ENCODE data around the gene WDR37.
"Not testable (repeated sequence)": the region's sequence is repeated elsewhere in the genome, so short reads cannot be mapped to it uniquely, and the experiment has no call there.

The WDR37 gene

DNA sequence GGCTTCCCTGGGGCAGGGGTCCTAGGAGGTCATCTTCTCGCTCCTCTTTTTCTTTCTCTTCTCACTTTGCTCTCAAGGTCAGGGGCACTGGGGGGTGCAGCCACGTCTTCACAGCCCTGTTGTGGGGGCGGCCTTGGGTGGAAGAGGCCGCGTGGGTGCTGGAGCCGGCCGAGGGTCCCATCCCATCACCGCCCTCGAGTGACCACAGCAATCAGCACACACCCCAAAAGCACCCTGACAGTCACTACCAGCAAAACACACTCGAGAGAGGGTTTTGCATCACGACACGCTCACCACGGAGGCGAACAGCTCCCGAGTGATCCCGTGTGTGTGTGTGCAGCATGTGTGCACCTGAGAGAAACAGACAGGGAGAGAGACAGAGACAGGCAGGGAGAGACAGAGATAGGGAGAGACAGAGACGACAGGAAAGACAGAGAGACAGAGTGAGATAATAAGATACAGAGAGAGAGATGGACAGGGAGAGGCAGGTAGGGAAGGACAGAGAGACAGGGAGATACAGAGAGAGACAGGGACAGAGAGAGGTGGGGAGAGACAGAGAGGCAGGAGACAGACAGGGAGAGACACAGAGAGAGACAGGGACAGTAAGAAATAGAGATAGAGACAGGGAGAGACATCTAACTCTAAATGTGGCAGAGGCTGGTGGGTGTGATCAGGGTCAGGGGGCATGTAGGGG, 100.9 kb downstream of the WDR37 start:
- no peak overlapping the region for H3K4me3 ChIP-seq (replicated peaks in 1 of 2; ENCODE audit: low read depth in 2 of 2, low read length in 2 of 2)
- no peak for DNase-seq (ENCODE audit: low read depth in 2 of 2)
- TF ChIP-seq, protein P1, sequence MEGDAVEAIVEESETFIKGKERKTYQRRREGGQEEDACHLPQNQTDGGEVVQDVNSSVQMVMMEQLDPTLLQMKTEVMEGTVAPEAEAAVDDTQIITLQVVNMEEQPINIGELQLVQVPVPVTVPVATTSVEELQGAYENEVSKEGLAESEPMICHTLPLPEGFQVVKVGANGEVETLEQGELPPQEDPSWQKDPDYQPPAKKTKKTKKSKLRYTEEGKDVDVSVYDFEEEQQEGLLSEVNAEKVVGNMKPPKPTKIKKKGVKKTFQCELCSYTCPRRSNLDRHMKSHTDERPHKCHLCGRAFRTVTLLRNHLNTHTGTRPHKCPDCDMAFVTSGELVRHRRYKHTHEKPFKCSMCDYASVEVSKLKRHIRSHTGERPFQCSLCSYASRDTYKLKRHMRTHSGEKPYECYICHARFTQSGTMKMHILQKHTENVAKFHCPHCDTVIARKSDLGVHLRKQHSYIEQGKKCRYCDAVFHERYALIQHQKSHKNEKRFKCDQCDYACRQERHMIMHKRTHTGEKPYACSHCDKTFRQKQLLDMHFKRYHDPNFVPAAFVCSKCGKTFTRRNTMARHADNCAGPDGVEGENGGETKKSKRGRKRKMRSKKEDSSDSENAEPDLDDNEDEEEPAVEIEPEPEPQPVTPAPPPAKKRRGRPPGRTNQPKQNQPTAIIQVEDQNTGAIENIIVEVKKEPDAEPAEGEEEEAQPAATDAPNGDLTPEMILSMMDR (IDR thresholded peaks at IDR 0.05; ENCODE audit: low read depth, low read length) = no peak

- TF ChIP-seq, protein P1 (IDR thresholded peaks at IDR 0.05; ENCODE audit: low read depth, low read length) = no peak
- H3K4me3 ChIP-seq (replicated peaks in 1 of 2; ENCODE audit: low read depth in 2 of 2, low read length in 2 of 2) = no peak overlapping the region
- no peak for DNase-seq (ENCODE audit: low read depth in 2 of 2)
Observed at GRCh38 chr10:1157615-1157933, 101.4 kb downstream of the WDR37 start.

DNA sequence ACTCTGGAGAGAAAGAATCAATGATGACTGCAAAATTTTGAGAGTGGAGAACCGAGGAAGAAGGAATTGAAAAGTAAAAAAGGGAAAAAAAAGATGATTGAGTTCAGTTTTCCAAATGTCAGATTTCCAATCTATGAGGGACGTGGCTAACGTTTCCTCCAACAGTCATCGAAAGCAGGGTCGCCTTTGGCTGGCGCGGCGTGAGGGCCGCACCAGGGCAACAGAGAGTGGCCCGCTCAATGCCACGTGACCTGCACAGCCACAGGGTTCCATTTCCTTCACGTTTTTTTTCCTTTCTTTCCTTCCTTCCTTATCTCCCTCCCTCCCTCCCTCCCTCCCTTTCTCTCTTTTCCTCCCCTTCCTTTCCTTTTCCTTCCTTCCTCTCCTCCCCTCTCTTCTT, 101.9 kb downstream of the WDR37 start:
- H3K4me3 ChIP-seq (replicated peaks in 1 of 2; ENCODE audit: low read depth in 2 of 2, low read length in 2 of 2) = no peak overlapping the region
- DNase-seq (ENCODE audit: low read depth in 2 of 2) = no peak

GRCh38 chr10:1158536-1158935, 102.4 kb downstream of the WDR37 start:
- H3K4me3 ChIP-seq (replicated peaks in 1 of 2; ENCODE audit: low read depth in 2 of 2, low read length in 2 of 2); DNase-seq (ENCODE audit: low read depth in 2 of 2): not testable (repeated sequence)

More for the DNA sequence above, 101.9 kb downstream of the WDR37 start:
- TF ChIP-seq, protein P1 (IDR thresholded peaks at IDR 0.05; ENCODE audit: low read depth, low read length) = no peak

GRCh38 chr10:1159131-1160061, 103.2 kb downstream of the WDR37 start:
- TF ChIP-seq, protein P1 (IDR thresholded peaks at IDR 0.05; ENCODE audit: low read depth, low read length) = no peak
- H3K4me3 ChIP-seq (replicated peaks in 1 of 2; ENCODE audit: low read depth in 2 of 2, low read length in 2 of 2) = no peak overlapping the region
- DNase-seq (ENCODE audit: low read depth in 2 of 2) = no peak

GRCh38 chr10:1160561-1161314, 104.6 kb downstream of the WDR37 start:
- no peak for DNase-seq (ENCODE audit: low read depth in 2 of 2)
- H3K4me3 ChIP-seq (replicated peaks in 1 of 2; ENCODE audit: low read depth in 2 of 2, low read length in 2 of 2) = no peak overlapping the region
- TF ChIP-seq, protein P1 (IDR thresholded peaks at IDR 0.05; ENCODE audit: low read depth, low read length) = no peak

DNA sequence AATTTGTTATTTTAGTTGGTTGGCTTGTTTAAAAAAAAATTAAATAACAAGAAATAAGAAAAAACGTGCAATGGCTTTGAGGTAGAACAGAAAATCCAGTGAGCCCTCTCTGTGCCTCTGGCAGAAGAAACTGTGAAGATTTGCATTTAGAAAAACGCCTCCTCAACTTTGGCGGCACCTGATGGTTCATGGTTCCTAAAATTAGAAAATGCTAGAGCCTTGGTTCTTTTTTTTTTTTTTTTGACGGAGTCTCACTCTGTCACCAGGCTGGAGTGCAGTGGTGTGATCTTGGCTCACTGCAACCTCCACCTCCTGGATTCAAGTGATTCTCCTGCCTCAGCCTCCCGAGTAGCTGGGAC, 105.1 kb downstream of the WDR37 start:
- DNase-seq (ENCODE audit: low read depth in 2 of 2); H3K4me3 ChIP-seq (replicated peaks in 1 of 2; ENCODE audit: low read depth in 2 of 2, low read length in 2 of 2): not testable (repeated sequence)
